ENCODE results near the gene ATP11A. TPM values are rescaled to one million over a fixed set of nuclear protein-coding genes. Genes with fewer than 3 reads are reported as not detected.

Gene ATP11A
- total and polyA plus RNA-seq, 2 experiments from 2014 or later: 12.3 to 52.6 TPM

GRCh38 chr13:112911285-112911701 is 221.5 kb downstream of the ATP11A start:
- H3K27me3 Mint-ChIP-seq (ENCODE audit: insufficient read depth, low read depth, poor library complexity): peaks cover 1% of the 10 kb centered on the region
- Histone ChIP-seq H3K4me3 (no peak overlapping the region), H3K4me2 (no peak overlapping the region), H3K27ac (ENCODE audit: low read depth) (no peak overlapping the region), H3K27me3 (ENCODE audit: insufficient read depth) (no peaks in the 10 kb centered on the region), H2AFZ (no peak overlapping the region), H3K9me2 (ENCODE audit: insufficient read depth) (no peaks in the 10 kb centered on the region), H3K79me2 (replicated peaks; ENCODE audit: insufficient read depth) (no peaks in the 10 kb centered on the region; the same call in 1 of the 2 replicates), H3K4me1 (ENCODE audit: insufficient read depth) (no peaks in the 10 kb centered on the region), H3K36me3 (ENCODE audit: insufficient read depth) (no peaks in the 10 kb centered on the region), H3F3A (replicated peaks; ENCODE audit: low read depth) (no peaks in the 10 kb centered on the region), H4K20me1 (replicated peaks; ENCODE audit: insufficient read depth) (no peaks in the 10 kb centered on the region)
- H3K9me3 Mint-ChIP-seq: peaks cover 3% of the 10 kb centered on the region; the same call in 2 of the 3 replicates
- H3K27ac Mint-ChIP-seq: no peak overlapping the region
- DNase-seq (ENCODE audit: low spot score): no peak
- no peak overlapping the region for H3K4me3 Mint-ChIP-seq
- peaks cover 9% of the 10 kb centered on the region for H3K36me3 Mint-ChIP-seq (ENCODE audit: low read depth)
- ATAC-seq: no peak
- no peak for TF ChIP-seq NANOG (IDR thresholded peaks at IDR 0.05; ENCODE audit: borderline replicate concordance)
- TF ChIP-seq STAT1 (IDR thresholded peaks at IDR 0.05; ENCODE audit: unreplicated experiment): no peak
- no peak for TF ChIP-seq JUNB (IDR thresholded peaks at IDR 0.05; ENCODE audit: unreplicated experiment)
- TF ChIP-seq EZH2 (IDR thresholded peaks at IDR 0.05; ENCODE audit: low read depth, unreplicated experiment): no peak
- no peak for TF ChIP-seq ZNF462 (CRISPR knock-in tag; IDR thresholded peaks at IDR 0.05)
- no peak for TF ChIP-seq CTCF (conservative IDR thresholded peaks at IDR 0.05; ENCODE audit: low read depth in 2 of 2)
- no peak for TF ChIP-seq ZNF331 (CRISPR knock-in tag; IDR thresholded peaks at IDR 0.05; ENCODE audit: low read depth)
- TF ChIP-seq, protein P1, sequence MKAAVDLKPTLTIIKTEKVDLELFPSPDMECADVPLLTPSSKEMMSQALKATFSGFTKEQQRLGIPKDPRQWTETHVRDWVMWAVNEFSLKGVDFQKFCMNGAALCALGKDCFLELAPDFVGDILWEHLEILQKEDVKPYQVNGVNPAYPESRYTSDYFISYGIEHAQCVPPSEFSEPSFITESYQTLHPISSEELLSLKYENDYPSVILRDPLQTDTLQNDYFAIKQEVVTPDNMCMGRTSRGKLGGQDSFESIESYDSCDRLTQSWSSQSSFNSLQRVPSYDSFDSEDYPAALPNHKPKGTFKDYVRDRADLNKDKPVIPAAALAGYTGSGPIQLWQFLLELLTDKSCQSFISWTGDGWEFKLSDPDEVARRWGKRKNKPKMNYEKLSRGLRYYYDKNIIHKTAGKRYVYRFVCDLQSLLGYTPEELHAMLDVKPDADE (IDR thresholded peaks at IDR 0.05): no peak
- no peak for TF ChIP-seq EZH2phosphoT487 (IDR thresholded peaks at IDR 0.05; ENCODE audit: unreplicated experiment)
- H3K4me1 Mint-ChIP-seq: peaks cover 28% of the 10 kb centered on the region

Measured in GM23338 (cell line).